ENCODE results near the gene APMAP.

The APMAP gene

DNA sequence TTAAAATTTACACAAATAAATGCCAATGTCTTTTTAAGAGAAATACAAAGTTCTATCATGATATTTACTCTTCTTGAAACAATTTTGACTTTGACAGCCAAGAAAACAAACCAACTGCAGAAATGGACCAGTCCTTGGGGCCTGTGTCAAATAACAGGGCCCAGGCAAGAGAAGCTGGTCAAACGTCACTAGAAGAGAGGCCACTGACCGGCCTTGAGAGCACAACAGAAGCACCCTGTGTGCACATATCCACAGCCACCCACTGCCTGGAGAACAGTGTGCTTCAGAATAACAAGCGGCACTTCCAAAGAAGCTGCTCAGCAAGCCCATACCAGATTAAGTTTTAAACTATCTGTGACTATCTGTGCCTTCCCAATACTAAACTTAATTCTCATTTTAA lies 14.8 kb downstream of the APMAP start:
- CTCF ChIA-PET: interaction anchor here (1.0 kb wide), 1 partner anchor 16 kb away, joined by 3 read pairs; no protein-coding TSS in a partner anchor
- H3K36me3 ChIP-seq (ENCODE audit: control insufficient read depth in 2 of 2, insufficient read depth in 1 of 2, low read length in 2 of 2): peaks cover 3 to 74% of the 10 kb centered on the region in 2 experiments; a peak in 2 of 3 replicates

DNA sequence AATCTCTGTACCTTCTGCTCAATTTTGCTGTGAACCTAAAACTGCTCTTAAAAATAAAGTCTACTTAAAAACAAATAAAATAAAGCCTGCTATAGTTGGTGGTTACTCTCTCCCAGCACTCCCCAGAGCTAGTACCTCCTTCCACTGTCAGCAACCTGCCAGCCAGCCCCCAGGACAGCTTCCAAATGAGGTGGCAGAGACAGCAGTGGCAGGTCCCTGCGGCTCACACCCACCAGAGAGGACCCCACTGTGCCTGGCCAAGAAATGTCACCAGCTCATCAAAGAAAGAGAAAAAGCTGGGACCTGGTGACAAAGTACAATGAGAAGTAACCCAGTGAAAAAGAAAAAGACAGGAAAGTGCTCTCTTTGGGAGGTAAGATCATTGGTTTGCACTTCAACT lies 15.2 kb downstream of the APMAP start:
- TF ChIP-seq ZNF837 (tag by site-specific recombination; IDR thresholded peaks at IDR 0.05) (no peak), ZNF623 (tag by site-specific recombination; IDR thresholded peaks at IDR 0.05) (no peak), ZNF184 (tag by site-specific recombination; IDR thresholded peaks at IDR 0.05) (no peak), ZNF473 (tag by site-specific recombination; IDR thresholded peaks at IDR 0.05) (no peak)
- TF ChIP-seq, protein P1, sequence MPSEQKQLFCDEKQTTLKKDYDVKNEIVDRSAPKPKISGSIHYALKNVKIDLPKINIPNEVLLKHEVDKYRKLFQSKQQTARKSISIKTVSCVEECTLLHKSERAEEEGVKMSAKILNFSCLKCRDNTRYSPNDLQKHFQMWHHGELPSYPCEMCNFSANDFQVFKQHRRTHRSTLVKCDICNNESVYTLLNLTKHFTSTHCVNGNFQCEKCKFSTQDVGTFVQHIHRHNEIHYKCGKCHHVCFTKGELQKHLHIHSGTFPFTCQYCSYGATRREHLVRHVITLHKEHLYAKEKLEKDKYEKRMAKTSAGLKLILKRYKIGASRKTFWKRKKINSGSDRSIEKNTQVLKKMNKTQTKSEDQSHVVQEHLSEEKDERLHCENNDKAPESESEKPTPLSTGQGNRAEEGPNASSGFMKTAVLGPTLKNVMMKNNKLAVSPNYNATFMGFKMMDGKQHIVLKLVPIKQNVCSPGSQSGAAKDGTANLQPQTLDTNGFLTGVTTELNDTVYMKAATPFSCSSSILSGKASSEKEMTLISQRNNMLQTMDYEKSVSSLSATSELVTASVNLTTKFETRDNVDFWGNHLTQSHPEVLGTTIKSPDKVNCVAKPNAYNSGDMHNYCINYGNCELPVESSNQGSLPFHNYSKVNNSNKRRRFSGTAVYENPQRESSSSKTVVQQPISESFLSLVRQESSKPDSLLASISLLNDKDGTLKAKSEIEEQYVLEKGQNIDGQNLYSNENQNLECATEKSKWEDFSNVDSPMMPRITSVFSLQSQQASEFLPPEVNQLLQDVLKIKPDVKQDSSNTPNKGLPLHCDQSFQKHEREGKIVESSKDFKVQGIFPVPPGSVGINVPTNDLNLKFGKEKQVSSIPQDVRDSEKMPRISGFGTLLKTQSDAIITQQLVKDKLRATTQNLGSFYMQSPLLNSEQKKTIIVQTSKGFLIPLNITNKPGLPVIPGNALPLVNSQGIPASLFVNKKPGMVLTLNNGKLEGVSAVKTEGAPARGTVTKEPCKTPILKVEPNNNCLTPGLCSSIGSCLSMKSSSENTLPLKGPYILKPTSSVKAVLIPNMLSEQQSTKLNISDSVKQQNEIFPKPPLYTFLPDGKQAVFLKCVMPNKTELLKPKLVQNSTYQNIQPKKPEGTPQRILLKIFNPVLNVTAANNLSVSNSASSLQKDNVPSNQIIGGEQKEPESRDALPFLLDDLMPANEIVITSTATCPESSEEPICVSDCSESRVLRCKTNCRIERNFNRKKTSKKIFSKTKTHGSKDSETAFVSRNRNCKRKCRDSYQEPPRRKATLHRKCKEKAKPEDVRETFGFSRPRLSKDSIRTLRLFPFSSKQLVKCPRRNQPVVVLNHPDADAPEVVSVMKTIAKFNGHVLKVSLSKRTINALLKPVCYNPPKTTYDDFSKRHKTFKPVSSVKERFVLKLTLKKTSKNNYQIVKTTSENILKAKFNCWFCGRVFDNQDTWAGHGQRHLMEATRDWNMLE (tag by site-specific recombination; conservative IDR thresholded peaks at IDR 0.05; ENCODE audit: low read depth): no peak
- Histone ChIP-seq H3K36me3 (ENCODE audit: control insufficient read depth in 2 of 2, insufficient read depth in 1 of 2, low read length in 2 of 2) (peaks cover 3 to 76% of the 10 kb centered on the region in 2 experiments; a peak in 2 of 3 replicates), H3K4me1 (ENCODE audit: control insufficient read depth, insufficient read depth, low read length) (no peaks in the 10 kb centered on the region), H3K9me3 (ENCODE audit: control insufficient read depth, insufficient read depth, low read depth, low read length) (no peaks in the 10 kb centered on the region), H3K27ac (ENCODE audit: extremely low read depth, low read depth, low read length) (no peak overlapping the region), H3K4me3 (ENCODE audit: low read depth, low read length) (no peak overlapping the region)
- POLR2A ChIA-PET: no interaction called here
- CTCF ChIA-PET: no interaction called here

More for the DNA sequence above, 14.8 kb downstream of the APMAP start:
- POLR2A ChIA-PET: no interaction called here
- Histone ChIP-seq H3K4me3 (ENCODE audit: low read depth, low read length) (no peak overlapping the region), H3K9me3 (ENCODE audit: control insufficient read depth, insufficient read depth, low read depth, low read length) (no peaks in the 10 kb centered on the region), H3K27ac (ENCODE audit: extremely low read depth, low read depth, low read length) (no peak overlapping the region), H3K4me1 (ENCODE audit: control insufficient read depth, insufficient read depth, low read length) (no peaks in the 10 kb centered on the region)
- TF ChIP-seq ZNF560 (tag by site-specific recombination; IDR thresholded peaks at IDR 0.05; ENCODE audit: borderline replicate concordance) (no peak), ZNF585B (tag by site-specific recombination; IDR thresholded peaks at IDR 0.05) (no peak), ZNF146 (tag by site-specific recombination; IDR thresholded peaks at IDR 0.05) (no peak)

DNA sequence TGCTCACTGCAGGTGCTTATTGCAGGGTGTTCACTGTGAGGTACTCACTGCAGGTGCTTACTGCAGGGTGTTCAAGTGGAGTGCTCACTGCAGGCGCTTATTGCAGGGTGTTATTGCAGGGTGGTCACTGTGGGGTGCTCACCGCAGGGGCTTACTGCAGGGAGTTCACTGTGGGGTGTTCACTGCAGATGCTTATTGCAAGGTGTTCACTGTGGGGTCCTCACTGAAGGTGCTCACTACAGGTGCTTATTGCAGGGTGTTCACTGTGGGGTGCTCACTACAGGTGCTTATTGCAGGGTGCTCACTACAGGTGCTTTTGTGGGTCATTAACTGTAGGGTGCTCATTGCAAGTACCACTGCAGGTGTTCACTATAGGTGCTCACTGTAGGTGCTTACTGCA lies 20.2 kb downstream of the APMAP start:
- H3K9me3 ChIP-seq (ENCODE audit: control insufficient read depth, insufficient read depth, low read depth, low read length): no peaks in the 10 kb centered on the region
- H3K36me3 ChIP-seq (ENCODE audit: control insufficient read depth in 2 of 2, insufficient read depth in 1 of 2, low read length in 2 of 2): peaks cover 0 to 73% of the 10 kb centered on the region in 2 experiments; a peak in 2 of 3 replicates
- no peak overlapping the region for H3K27ac ChIP-seq (ENCODE audit: extremely low read depth, low read depth, low read length)
- no peak overlapping the region for H3K4me3 ChIP-seq (ENCODE audit: low read depth, low read length)
- no peaks in the 10 kb centered on the region for H3K4me1 ChIP-seq (ENCODE audit: control insufficient read depth, insufficient read depth, low read length)
- ChIA-PET POLR2A (no interaction called here), CTCF (no interaction called here)
- TF ChIP-seq, protein P2, sequence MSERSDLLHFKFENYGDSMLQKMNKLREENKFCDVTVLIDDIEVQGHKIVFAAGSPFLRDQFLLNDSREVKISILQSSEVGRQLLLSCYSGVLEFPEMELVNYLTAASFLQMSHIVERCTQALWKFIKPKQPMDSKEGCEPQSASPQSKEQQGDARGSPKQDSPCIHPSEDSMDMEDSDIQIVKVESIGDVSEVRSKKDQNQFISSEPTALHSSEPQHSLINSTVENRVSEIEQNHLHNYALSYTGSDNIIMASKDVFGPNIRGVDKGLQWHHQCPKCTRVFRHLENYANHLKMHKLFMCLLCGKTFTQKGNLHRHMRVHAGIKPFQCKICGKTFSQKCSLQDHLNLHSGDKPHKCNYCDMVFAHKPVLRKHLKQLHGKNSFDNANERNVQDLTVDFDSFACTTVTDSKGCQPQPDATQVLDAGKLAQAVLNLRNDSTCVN (tag by site-specific recombination; optimal IDR thresholded peaks at IDR 0.05): no peak
- TF ChIP-seq ZNF560 (tag by site-specific recombination; IDR thresholded peaks at IDR 0.05; ENCODE audit: borderline replicate concordance) (no peak), ZXDB (tag by site-specific recombination; IDR thresholded peaks at IDR 0.05) (no peak), ZNF16 (tag by site-specific recombination; IDR thresholded peaks at IDR 0.05; ENCODE audit: low read depth) (no peak), ZNF514 (tag by site-specific recombination; IDR thresholded peaks at IDR 0.05) (no peak), ZNF785 (tag by site-specific recombination; IDR thresholded peaks at IDR 0.05) (no peak)

Measured in HEK293 (cell line).